Kasumi-1 (cell line): Measurements from ENCODE around the gene DNAJC8.

ENCODE experiments used
- DNase-seq, 2 experiments: peaks; one replicate each; lab custom pipeline; 2025; lab: John Stamatoyannopoulos, UW

DNAJC8 gene

GRCh38 chr1:28172713-28173150 is 60.1 kb downstream of the DNAJC8 start:
- peak; percentile 61 to 75 for DNase-seq

DNA sequence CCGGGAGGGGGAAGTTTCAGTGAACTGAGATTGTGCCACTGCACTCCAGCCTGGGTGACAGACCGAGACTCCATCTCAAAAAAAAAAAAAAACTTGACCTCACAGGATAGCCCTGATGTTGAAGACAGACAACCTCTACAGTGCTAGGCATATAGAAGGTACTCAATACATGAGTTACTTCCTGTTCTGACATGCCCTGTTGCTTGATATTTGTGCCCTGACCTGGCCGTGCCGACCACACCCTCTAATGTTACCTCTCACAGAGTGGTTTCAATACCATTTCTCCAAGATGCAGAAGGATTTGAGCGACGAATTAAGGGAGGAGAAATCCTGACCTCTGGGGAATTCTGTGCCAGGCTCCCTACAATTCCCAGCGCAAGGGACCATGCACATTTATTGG is 61.6 kb downstream of the DNAJC8 start:
- DNase-seq = no peak

DNA sequence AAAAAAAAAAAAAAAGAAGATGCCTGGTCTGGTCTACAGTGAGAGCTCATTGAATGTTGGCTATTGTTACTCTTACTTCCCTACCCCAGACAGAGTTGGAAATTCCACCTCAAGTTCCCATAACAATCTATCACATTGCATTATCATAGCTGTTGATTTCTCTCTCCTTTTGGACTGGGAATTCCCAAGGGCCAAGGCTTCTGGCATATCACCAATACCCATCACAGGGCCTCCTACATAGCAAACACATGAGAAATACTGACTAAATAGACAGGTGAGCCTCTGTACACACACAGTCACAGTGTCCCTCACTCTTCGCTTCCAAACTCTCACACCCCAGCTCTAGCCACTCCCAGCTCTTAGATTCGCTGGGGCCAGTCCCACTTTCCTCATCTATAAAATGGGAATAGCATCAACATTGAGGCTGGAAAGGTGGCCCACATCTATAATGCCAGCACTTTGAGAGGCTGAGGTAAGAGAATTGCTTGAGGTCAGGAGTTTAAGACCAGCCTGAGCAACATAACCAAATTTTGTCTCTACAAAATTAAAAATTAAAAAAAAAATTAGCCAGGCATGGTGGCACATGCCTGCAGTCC is 62.7 kb downstream of the DNAJC8 start:
- DNase-seq = no peak

- DNase-seq = no peak
Measured at GRCh38 chr1:28163496-28164161, 69.2 kb downstream of the DNAJC8 start.

- DNase-seq = no peak
Measured at GRCh38 chr1:28162151-28162550, 70.7 kb downstream of the DNAJC8 start.

GRCh38 chr1:28161751-28162150 is 71.1 kb downstream of the DNAJC8 start:
- no peak for DNase-seq

- no peak for DNase-seq
Measured at GRCh38 chr1:28160782-28161266, 72.0 kb downstream of the DNAJC8 start.

- DNase-seq = no peak
Measured at GRCh38 chr1:28159680-28160079, 73.1 kb downstream of the DNAJC8 start.

DNA sequence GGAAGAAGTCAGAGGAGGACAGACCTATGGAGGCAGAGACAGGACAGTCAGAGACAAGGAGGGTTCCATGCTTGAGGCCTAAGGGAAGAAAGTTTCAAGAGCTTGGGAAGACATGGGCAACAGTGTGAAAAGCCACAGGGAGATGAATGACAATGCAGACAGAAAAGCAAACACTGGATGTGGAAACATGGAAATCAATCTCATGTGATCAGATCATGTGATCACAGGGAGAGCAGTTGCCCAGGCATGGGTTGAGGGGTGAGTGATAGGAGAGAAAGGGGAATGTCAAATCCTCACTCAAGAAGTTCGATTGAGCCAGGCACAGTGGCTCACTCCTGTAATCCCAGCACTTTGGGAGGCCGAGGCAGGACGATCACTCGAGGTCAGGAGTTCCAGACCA is 73.6 kb downstream of the DNAJC8 start:
- DNase-seq = no peak

DNA sequence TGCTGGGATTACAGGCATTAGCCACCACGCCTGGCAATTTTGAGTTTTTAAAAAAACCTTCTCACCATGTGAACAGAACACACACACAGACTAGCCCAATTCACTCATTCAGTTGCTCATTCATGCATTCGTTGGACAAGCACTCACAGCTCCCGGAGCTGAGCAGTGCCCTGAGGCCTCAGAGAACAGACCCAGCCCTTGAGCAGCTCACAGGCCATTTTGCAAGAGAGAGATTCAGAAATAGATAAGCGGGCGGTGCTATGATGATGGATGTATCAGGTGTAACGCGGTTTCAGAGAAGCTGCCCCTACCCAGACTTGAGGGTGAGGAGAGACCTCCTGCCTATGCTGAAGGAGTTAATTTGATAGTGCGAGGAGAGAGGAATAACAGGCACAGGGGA is 74.9 kb downstream of the DNAJC8 start:
- no peak for DNase-seq

GRCh38 chr1:28156821-28157220 is 76.0 kb downstream of the DNAJC8 start:
- no peak for DNase-seq

DNA sequence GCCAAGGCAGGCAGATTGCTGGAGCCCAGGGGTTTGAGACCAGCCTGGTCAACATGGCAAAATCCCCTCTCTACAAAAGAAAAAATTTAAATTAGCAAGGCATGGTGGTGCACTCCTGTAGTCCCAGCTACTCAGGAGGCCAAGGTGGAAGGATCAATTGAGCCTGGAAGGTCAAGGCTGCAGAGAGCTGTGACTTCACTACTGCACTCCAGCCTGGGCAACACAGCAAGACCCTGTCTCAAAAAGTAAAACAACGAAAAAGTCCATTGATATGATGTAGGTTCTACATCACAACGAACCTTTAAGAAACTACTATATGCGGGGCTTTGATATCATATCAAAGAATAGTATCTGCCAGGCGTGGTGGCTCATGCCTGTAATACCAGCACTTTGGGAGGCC is 77.2 kb downstream of the DNAJC8 start:
- no peak for DNase-seq

GRCh38 chr1:28154078-28154594 is 78.7 kb downstream of the DNAJC8 start:
- DNase-seq = no peak
